HUES48 (cell line): ENCODE data around the gene SCLY.
A peak's percentile ranks its signal among the peaks of the same experiment; 100 is the strongest.

ENCODE experiments used
- H3K27ac ChIP-seq: one replicate; pipeline ENCODE4 v1.7.0; 2013; ENCODE audit warnings: low read depth, low read length, inconsistent platforms
- H3K27me3 ChIP-seq: 2 replicates; pipeline ENCODE4 v1.6.1; 2013; ENCODE audit warnings: mild to moderate bottlenecking, low read length; ENCODE audit not compliant: control insufficient read depth, insufficient read depth
- H3K36me3 ChIP-seq: 2 replicates; pipeline ENCODE4 v1.6.1; 2013; ENCODE audit warnings: low read length; ENCODE audit not compliant: control insufficient read depth, insufficient read depth
- H3K4me1 ChIP-seq: 2 replicates; pipeline ENCODE4 v1.6.1; 2013; ENCODE audit warnings: mild to moderate bottlenecking, low read length; ENCODE audit not compliant: control insufficient read depth, insufficient read depth
- H3K4me3 ChIP-seq: 2 replicates; pipeline ENCODE4 v1.5.1; 2013; ENCODE audit warnings: mild to moderate bottlenecking, low read depth, low read length
- H3K9ac ChIP-seq: 2 replicates; pipeline ENCODE4 v1.6.1; 2013; ENCODE audit warnings: mild to moderate bottlenecking, low read depth, low read length, moderate library complexity
- H3K9me3 ChIP-seq: 2 replicates; pipeline ENCODE4 v1.6.1; 2013; ENCODE audit warnings: low read length; ENCODE audit not compliant: control insufficient read depth, insufficient read depth

The SCLY gene

DNA sequence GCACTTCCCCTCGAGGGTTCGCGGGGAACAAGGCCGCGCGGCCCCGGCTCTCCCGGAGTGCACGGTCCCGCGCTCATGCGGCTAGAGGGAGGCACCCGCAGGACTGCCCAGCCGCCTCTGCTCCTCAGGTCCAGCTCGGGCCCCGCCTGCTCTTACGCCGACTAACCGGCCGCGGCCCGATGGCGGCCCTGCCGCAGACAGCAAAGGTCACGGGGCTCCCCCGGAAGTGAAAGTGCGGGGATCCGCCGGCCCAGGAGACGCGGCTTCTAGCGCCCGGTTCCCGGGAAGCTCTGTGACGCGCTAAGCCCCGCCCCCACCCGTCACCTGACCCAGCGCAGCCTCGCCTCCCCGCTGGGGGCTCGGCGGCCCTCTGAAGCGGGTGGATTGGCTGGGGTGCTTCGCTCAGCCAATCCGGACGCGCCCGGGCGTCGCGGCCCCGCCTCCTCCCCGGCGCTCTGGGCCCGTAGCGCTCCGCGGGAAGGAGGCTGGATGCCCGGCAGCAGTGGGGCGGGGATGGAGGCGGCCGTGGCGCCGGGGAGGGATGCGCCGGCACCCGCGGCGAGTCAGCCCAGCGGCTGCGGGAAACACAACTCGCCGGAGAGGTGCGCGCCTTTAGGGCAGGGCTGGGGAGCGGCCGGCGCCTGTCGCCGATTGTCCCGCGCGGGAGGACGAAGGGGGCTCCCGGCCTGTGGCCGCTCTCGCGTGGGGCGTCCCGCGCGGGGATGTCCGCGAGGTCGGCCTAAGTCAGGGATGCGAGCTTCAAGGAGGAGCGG, at the start of gene SCLY:
Gene SCLY (plus strand): TSS at position 460 of the 773 bp plus-strand sequence. CDS start 54 bp downstream, at position 514.
- H3K4me3 ChIP-seq: peak within 1 kb of the TSS; percentile 93
- no peaks in the 10 kb centered on the region for H3K9me3 ChIP-seq
- H3K4me1 ChIP-seq: peaks cover 8% of the 10 kb centered on the region; the same call in 1 of the 2 replicates
- H3K27me3 ChIP-seq: no peaks in the 10 kb centered on the region
- peak within 1 kb of the TSS; percentile 79 for H3K9ac ChIP-seq
- peaks cover 21% of the 10 kb centered on the region for H3K36me3 ChIP-seq
- peak within 1 kb of the TSS; percentile 91 for H3K27ac ChIP-seq

DNA sequence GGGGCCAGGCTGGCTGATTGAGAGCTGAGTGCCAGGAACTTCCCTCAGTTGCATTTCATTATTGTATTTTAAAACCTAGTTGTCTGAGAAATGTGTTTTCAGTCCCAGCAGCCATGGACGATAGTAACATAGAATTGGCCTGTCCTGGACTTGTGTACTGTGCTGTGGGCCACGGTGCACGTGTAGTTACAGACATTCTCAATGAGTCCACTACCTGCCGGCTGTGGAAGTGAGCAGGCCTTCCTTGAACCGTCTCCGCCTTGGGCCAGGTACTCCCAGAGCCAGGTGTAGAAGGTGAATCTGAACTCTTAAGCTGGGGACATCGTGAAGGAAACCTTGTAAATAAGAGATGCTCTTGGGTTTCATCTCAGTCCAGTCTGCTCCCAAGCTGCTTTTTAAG, 47.0 kb upstream of the SCLY start:
- Histone ChIP-seq H3K27ac (no peak overlapping the region), H3K4me3 (no peak overlapping the region), H3K27me3 (no peaks in the 10 kb centered on the region), H3K9me3 (no peaks in the 10 kb centered on the region), H3K9ac (no peak overlapping the region), H3K4me1 (no peaks in the 10 kb centered on the region), H3K36me3 (peaks cover 7% of the 10 kb centered on the region)

GRCh38 chr2:238015705-238016104, 45.1 kb upstream of the SCLY start:
- Histone ChIP-seq H3K27ac (no peak overlapping the region), H3K9me3 (no peaks in the 10 kb centered on the region), H3K4me3 (no peak overlapping the region), H3K4me1 (no peaks in the 10 kb centered on the region), H3K9ac (no peak overlapping the region), H3K36me3 (peaks cover 7% of the 10 kb centered on the region), H3K27me3 (no peaks in the 10 kb centered on the region)

- no peak overlapping the region for H3K4me3 ChIP-seq
- no peaks in the 10 kb centered on the region for H3K4me1 ChIP-seq
- peaks cover 11% of the 10 kb centered on the region for H3K36me3 ChIP-seq
- H3K9me3 ChIP-seq: no peaks in the 10 kb centered on the region
- no peaks in the 10 kb centered on the region for H3K27me3 ChIP-seq
- H3K27ac ChIP-seq: no peak overlapping the region
- H3K9ac ChIP-seq: no peak overlapping the region
Measured at GRCh38 chr2:238016526-238016925, 44.3 kb upstream of the SCLY start.

DNA sequence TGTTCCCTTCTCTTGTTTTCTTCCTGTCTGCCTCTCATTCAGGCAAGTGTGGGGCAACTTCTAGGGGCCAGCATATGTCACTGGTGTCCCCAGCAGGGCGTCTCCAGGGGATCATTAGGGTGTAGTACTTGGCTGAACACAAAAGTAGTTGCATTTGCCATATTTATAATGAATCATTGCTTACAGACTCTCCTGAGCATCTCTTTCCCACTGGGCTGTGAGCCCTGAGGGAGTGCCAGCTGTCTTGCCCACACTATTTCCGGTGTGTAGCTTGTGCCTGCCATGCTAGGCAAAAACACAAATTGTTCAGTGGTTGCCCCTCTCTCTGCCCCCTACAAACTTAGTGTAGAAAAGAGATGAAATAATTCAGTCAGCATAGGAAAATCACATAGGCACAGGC, 40.8 kb upstream of the SCLY start:
- peaks cover 11% of the 10 kb centered on the region for H3K36me3 ChIP-seq
- H3K4me1 ChIP-seq: no peaks in the 10 kb centered on the region
- no peak overlapping the region for H3K27ac ChIP-seq
- H3K4me3 ChIP-seq: no peak overlapping the region
- H3K9ac ChIP-seq: no peak overlapping the region
- H3K9me3 ChIP-seq: no peaks in the 10 kb centered on the region
- H3K27me3 ChIP-seq: no peaks in the 10 kb centered on the region

GRCh38 chr2:238020816-238021215, 40.0 kb upstream of the SCLY start:
- no peaks in the 10 kb centered on the region for H3K27me3 ChIP-seq
- H3K9me3 ChIP-seq: no peaks in the 10 kb centered on the region
- no peak overlapping the region for H3K27ac ChIP-seq
- H3K4me1 ChIP-seq: no peaks in the 10 kb centered on the region
- H3K36me3 ChIP-seq: peaks cover 11% of the 10 kb centered on the region
- H3K4me3 ChIP-seq: no peak overlapping the region
- H3K9ac ChIP-seq: no peak overlapping the region

DNA sequence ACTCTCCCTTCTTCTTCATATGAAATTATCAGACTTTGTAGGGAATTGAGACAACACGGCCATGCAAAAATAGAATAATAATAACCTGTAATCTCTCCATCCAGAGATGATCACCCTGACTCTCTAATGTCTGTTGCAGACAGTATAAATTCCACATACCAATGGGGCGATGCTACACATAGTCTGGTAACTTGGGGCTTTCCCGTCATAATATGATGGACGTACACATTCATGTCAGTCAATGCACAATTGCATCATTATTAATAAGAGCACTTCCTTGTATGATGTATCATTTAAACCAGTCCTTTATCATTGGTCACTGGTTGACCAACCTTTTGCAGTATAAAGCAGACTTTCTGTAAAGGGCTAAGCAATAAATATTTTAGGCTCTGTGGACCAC, 39.5 kb upstream of the SCLY start:
- H3K27me3 ChIP-seq: no peaks in the 10 kb centered on the region
- H3K4me3 ChIP-seq: no peak overlapping the region
- no peak overlapping the region for H3K27ac ChIP-seq
- no peak overlapping the region for H3K9ac ChIP-seq
- H3K4me1 ChIP-seq: no peaks in the 10 kb centered on the region
- H3K36me3 ChIP-seq: peaks cover 11% of the 10 kb centered on the region
- no peaks in the 10 kb centered on the region for H3K9me3 ChIP-seq

GRCh38 chr2:238022594-238023157, 38.1 kb upstream of the SCLY start:
- Histone ChIP-seq H3K9ac (no peak overlapping the region), H3K27ac (no peak overlapping the region), H3K9me3 (no peaks in the 10 kb centered on the region), H3K36me3 (peaks cover 16% of the 10 kb centered on the region), H3K27me3 (no peaks in the 10 kb centered on the region), H3K4me1 (peaks cover 6% of the 10 kb centered on the region; the same call in 1 of the 2 replicates), H3K4me3 (no peak overlapping the region)

DNA sequence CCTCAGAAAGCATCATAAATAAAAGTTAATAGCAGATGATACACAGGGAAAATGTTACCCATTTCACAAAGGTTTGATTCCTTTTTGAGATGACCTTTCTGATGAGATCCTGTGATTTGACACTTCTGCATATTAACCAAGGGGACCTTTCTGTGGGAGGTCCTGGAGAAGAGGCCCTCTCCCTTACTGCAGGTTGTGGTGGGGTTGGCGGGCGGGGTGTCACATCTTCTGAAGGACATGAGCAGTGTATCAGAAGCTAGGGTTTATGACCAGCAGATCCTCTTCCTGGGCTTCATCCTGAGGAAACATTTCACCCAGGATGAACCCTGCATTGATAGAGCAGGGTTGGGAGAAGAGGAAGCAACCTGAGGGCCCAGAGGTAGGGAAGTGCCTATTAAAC, 37.2 kb upstream of the SCLY start:
- Histone ChIP-seq H3K9me3 (no peaks in the 10 kb centered on the region), H3K4me3 (no peak overlapping the region), H3K4me1 (peaks cover 13% of the 10 kb centered on the region), H3K9ac (no peak overlapping the region), H3K27me3 (no peaks in the 10 kb centered on the region), H3K27ac (no peak overlapping the region), H3K36me3 (peaks cover 10% of the 10 kb centered on the region)

DNA sequence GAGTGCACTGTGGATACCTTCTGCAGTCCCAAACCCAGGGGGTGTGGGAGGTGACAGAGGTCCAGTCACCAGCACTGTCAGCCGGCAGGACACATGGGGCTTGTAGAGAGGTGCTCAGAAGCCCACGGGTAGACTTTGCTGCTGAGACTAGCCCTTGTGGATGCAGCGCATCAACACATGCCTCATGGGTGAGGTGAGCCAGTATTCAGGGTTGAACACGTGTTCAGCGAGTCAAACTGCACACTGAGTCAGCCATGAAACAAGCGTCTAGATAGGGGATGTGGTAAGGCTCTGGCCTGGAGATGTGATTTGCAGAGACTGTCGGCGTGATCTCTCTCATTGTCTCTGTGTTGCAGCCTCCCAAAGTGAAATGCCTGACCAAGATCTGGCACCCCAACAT, 35.8 kb upstream of the SCLY start:
- Histone ChIP-seq H3K9ac (no peak overlapping the region), H3K4me3 (no peak overlapping the region), H3K27me3 (no peaks in the 10 kb centered on the region), H3K27ac (no peak overlapping the region), H3K9me3 (no peaks in the 10 kb centered on the region), H3K36me3 (peaks cover 13% of the 10 kb centered on the region; the same call in 1 of the 2 replicates), H3K4me1 (peaks cover 13% of the 10 kb centered on the region)

DNA sequence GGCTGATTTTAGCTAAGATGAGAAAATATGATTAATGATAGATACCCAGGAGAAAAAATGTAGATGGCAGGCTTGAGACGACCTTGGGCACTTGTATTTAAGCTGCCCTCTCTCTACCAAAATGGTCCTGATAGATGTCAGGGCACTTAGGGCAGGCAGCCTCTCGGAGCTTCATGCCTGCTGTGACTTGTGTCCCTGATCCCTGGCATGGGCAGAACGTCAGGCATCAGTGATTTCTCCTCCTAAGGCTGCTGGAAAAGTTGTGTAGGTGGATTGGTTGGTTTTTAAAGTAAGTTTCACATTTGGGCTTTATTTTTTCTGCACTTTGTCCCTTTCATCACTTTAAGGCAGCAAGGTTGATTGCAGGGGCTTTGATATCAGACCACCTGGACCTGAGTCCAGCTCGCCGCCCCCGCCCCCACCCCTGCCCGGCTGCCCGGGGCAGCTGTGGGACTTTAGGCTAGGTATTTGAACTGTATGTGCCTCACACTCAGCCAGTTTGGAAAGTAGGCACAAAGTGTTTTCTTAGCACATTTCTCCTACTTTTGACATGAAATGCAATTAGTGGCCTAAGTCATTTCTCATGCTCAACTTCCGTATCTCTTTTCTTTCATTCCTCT, 35.0 kb upstream of the SCLY start:
- no peaks in the 10 kb centered on the region for H3K9me3 ChIP-seq
- H3K27me3 ChIP-seq: no peaks in the 10 kb centered on the region
- H3K9ac ChIP-seq: no peak overlapping the region
- peaks cover 13% of the 10 kb centered on the region for H3K4me1 ChIP-seq
- H3K27ac ChIP-seq: no peak overlapping the region
- peaks cover 21% of the 10 kb centered on the region for H3K36me3 ChIP-seq
- H3K4me3 ChIP-seq: no peak overlapping the region
